GM23338 (cell line): ENCODE data around the gene TMEM121. TPM values are rescaled to one million over a fixed set of nuclear protein-coding genes. Genes with fewer than 3 reads are reported as not detected.

ENCODE experiments used
- ATAC-seq: fragments of 200-7000 bp; cut with Tn5 transposase; 3 replicates; pipeline ENCODE4 v1.9.1; 2020
- DNase-seq: peaks from one replicate; pipeline ENCODE4 v3.0.0-alpha.2; 2015; ENCODE audit warnings: low spot score
- H2AFZ ChIP-seq: fragments of 200-600 bp; sonication (generic); 2 replicates; pipeline ENCODE4 v1.8.0; 2016; ENCODE audit warnings: antibody characterized with exemption, mild to moderate bottlenecking, moderate library complexity
- H3F3A ChIP-seq: fragments of 200-600 bp; sonication (generic); replicated peaks from 2 replicates; pipeline ENCODE4 v1.8.0; 2017; ENCODE audit warnings: antibody characterized with exemption, mixed run types, low read depth
- H3K27ac ChIP-seq: fragments of 200-600 bp; sonication (generic); 2 replicates; pipeline ENCODE4 v1.6.1; 2016; ENCODE audit warnings: low read depth
- H3K27me3 ChIP-seq: fragments of 200-600 bp; sonication (generic); 2 replicates; pipeline ENCODE4 v1.8.0; 2016; ENCODE audit warnings: mild to moderate bottlenecking, mixed run types, moderate library complexity; ENCODE audit not compliant: insufficient read depth
- H3K36me3 ChIP-seq: fragments of 200-600 bp; sonication (generic); 2 replicates; pipeline ENCODE4 v1.8.0; 2016; ENCODE audit warnings: mild to moderate bottlenecking; ENCODE audit not compliant: insufficient read depth
- H3K4me1 ChIP-seq: fragments of 200-600 bp; sonication (generic); 2 replicates; pipeline ENCODE4 v1.8.0; 2016; ENCODE audit warnings: mild to moderate bottlenecking, moderate library complexity; ENCODE audit not compliant: insufficient read depth
- H3K4me2 ChIP-seq: fragments of 200-600 bp; sonication (generic); 2 replicates; pipeline ENCODE4 v1.7.1; 2017; ENCODE audit warnings: mixed run types
- H3K4me3 ChIP-seq: fragments of 200-600 bp; sonication (generic); 2 replicates; pipeline ENCODE4 v1.6.1; 2016; ENCODE audit warnings: mixed run types
- H3K79me2 ChIP-seq: fragments of 200-600 bp; sonication (generic); replicated peaks from 2 replicates; pipeline ENCODE4 v1.8.0; 2017; ENCODE audit warnings: mild to moderate bottlenecking; ENCODE audit not compliant: insufficient read depth
- H3K9me2 ChIP-seq: fragments of 200-600 bp; sonication (generic); 2 replicates; pipeline ENCODE4 v1.8.0; 2017; ENCODE audit not compliant: insufficient read depth
- H4K20me1 ChIP-seq: fragments of 200-600 bp; sonication (generic); replicated peaks from 2 replicates; pipeline ENCODE4 v1.8.0; 2017; ENCODE audit warnings: mild to moderate bottlenecking; ENCODE audit not compliant: insufficient read depth
- H3K27ac Mint-ChIP-seq: 2 replicates; pipeline ENCODE4 v1.8.0; 2020; ENCODE audit warnings: inconsistent platforms, mild to moderate bottlenecking, moderate library complexity, mixed read lengths
- H3K27me3 Mint-ChIP-seq: 3 replicates; pipeline ENCODE4 v1.8.0; 2022; ENCODE audit warnings: low read depth, mild to moderate bottlenecking, moderate library complexity, mixed read lengths, inconsistent platforms; ENCODE audit not compliant: insufficient read depth, poor library complexity
- H3K36me3 Mint-ChIP-seq: 3 replicates; pipeline ENCODE4 v1.8.0; 2021; ENCODE audit warnings: low read depth, mild to moderate bottlenecking, inconsistent platforms, moderate library complexity, mixed read lengths
- H3K4me1 Mint-ChIP-seq: 3 replicates; pipeline ENCODE4 v1.8.0; 2020; ENCODE audit warnings: mild to moderate bottlenecking, inconsistent platforms, mixed read lengths
- H3K4me3 Mint-ChIP-seq: 3 replicates; pipeline ENCODE4 v1.8.0; 2021; ENCODE audit warnings: moderate library complexity, mild to moderate bottlenecking, inconsistent platforms, mixed read lengths
- H3K9me3 Mint-ChIP-seq: 3 replicates; pipeline ENCODE4 v1.8.0; 2020; ENCODE audit warnings: moderate library complexity, mild to moderate bottlenecking, inconsistent platforms, mixed read lengths
- CREB1 ChIP-seq: fragments of 250-450 bp; sonication (Bioruptor Pico); IDR thresholded peaks from 2 replicates; pipeline ENCODE4 v1.5.0; 2020; ENCODE audit warnings: low read depth, mild to moderate bottlenecking, moderate library complexity
- EZH2 ChIP-seq: fragments of 200-600 bp; sonication (generic); IDR thresholded peaks from one replicate; pipeline ENCODE4 v1.8.0; 2017; ENCODE audit warnings: antibody characterized with exemption, mild to moderate bottlenecking, low read depth; ENCODE audit not compliant: unreplicated experiment
- EZH2phosphoT487 ChIP-seq: fragments of 200-600 bp; sonication (generic); IDR thresholded peaks from one replicate; pipeline ENCODE4 v1.8.1; 2018; ENCODE audit warnings: antibody characterized with exemption; ENCODE audit not compliant: unreplicated experiment
- JUNB ChIP-seq: IDR thresholded peaks from one replicate; pipeline ENCODE4 v1.6.1; 2016; ENCODE audit warnings: antibody characterized with exemption; ENCODE audit not compliant: unreplicated experiment
- NANOG ChIP-seq: IDR thresholded peaks from 2 replicates; pipeline ENCODE4 v1.6.1; 2016; ENCODE audit warnings: antibody characterized with exemption, borderline replicate concordance
- POLR2AphosphoS5 ChIP-seq: IDR thresholded peaks from 2 replicates; pipeline ENCODE4 v1.6.1; 2016; ENCODE audit warnings: antibody characterized with exemption, low read depth
- STAT1 ChIP-seq: IDR thresholded peaks from one replicate; pipeline ENCODE4 v1.6.1; 2016; ENCODE audit warnings: antibody characterized with exemption; ENCODE audit not compliant: unreplicated experiment
- ZNF114 ChIP-seq: fragments of 250-450 bp; sonication (Bioruptor Pico); IDR thresholded peaks from 2 replicates; pipeline ENCODE4 v1.5.0; 2020; ENCODE audit warnings: mild to moderate bottlenecking, moderate library complexity
- ZNF331 ChIP-seq: fragments of 250-450 bp; sonication (Bioruptor Pico); IDR thresholded peaks from 2 replicates; pipeline ENCODE4 v1.5.0; 2020; ENCODE audit warnings: low read depth, mild to moderate bottlenecking, moderate library complexity
- polyA plus RNA-seq: library from polyadenylated mRNA; unstranded; fragments of >200 nt; fragmentation: Nextera tagmentation; extraction: Ambion mirVana; gene quantifications from 2 replicates; pipeline ENCODE4 v1.2.1, GENCODE V29; 2016
- total RNA-seq: library from RNA; depleted of rRNA; stranded (reverse); fragments of >200 nt; shearing (Covaris generic); gene quantifications from 2 replicates; pipeline ENCODE4 v1.2.3, GENCODE V29; 2014
- TF ChIP-seq, protein P1 (sequence below): fragments of 250-450 bp; sonication (Bioruptor Pico); IDR thresholded peaks from 2 replicates; pipeline ENCODE4 v1.5.0; 2020; ENCODE audit warnings: mild to moderate bottlenecking, moderate library complexity
- TF ChIP-seq, protein P2 (sequence below): IDR thresholded peaks from one replicate; pipeline ENCODE4 v1.6.1; 2018; ENCODE audit warnings: antibody characterized with exemption; ENCODE audit not compliant: unreplicated experiment
- TF ChIP-seq, protein P3 (sequence below), 2 experiments: fragments of 200-600 bp in 1 of 2; sonication (generic) in 1 of 2; conservative IDR thresholded peaks; 2 replicates each; pipeline versions ENCODE4 v1.5.1 to v1.6.1; 2016 to 2017; ENCODE audit warnings: antibody characterized with exemption in 2 of 2, low read depth in 2 of 2, mild to moderate bottlenecking in 2 of 2, moderate library complexity in 1 of 2
- TF ChIP-seq, protein P4 (sequence below): IDR thresholded peaks from 2 replicates; pipeline ENCODE4 v1.6.1; 2016; ENCODE audit warnings: antibody characterized with exemption

Gene TMEM121
- total and polyA plus RNA-seq, 2 experiments from 2014 or later: 0.13 to 1.3 TPM

DNA sequence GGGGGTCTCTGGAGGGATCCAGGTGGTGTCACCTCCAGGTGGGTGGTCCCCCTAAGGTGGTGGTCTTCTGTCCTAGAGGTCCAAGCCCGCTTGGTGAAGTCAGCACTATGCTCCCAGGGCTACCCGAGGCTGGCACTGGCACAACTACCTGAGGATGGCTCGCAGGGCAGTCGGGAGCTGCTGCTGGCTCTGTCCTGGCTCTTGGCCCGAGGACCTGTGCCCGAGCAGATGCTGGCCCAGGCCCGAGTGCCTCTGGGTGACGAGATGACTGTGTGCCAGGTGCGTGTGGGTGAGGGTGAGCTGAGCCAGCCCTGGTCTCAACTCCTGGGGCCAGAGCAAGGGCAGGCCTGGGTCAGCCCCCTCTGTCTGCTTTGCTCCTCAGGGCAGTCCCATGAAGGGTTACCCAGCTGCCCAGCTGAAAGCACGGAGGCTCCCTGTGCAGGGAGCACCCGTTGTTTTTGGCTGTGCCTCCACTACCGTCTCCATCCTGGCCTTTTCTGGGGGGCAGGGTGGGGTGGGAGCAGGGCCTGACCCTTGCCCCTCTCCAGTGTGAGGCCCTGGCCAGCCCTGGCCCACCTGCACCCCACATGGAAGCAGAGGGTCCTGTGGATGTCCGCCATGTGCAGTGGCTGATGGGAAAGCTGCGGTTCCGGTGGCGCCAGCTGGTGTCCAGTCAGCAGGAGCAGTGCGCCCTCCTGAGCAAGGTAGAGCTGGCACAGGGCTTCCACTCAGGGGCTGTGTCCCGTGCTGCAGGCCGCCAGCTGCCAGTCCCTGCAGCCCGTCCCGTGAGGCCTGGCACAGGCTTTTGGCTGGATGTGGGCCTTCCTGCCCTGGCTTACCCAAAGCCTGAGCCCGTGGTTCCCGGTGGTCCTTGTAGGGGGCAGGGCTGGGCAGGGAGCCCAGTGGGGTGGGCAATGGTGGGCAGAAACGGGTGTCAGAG, 34.1 kb upstream of the TMEM121 start:
- H3K4me1 ChIP-seq: peaks cover 4% of the 10 kb centered on the region; the same call in 1 of the 2 replicates
- no peaks in the 10 kb centered on the region for H3K36me3 Mint-ChIP-seq
- peak overlapping the region; percentile 62 for H3K4me3 ChIP-seq
- H3K36me3 ChIP-seq: no peaks in the 10 kb centered on the region
- no peak overlapping the region for H3K27ac ChIP-seq
- H3K4me3 Mint-ChIP-seq: peak overlapping the region; percentile 85
- peaks cover 5% of the 10 kb centered on the region; the same call in 2 of the 3 replicates for H3K4me1 Mint-ChIP-seq
- no peak overlapping the region for H2AFZ ChIP-seq
- no peak overlapping the region for H3K27ac Mint-ChIP-seq
- no peaks in the 10 kb centered on the region for H3K79me2 ChIP-seq
- no peaks in the 10 kb centered on the region for H4K20me1 ChIP-seq
- TF ChIP-seq, protein P1, sequence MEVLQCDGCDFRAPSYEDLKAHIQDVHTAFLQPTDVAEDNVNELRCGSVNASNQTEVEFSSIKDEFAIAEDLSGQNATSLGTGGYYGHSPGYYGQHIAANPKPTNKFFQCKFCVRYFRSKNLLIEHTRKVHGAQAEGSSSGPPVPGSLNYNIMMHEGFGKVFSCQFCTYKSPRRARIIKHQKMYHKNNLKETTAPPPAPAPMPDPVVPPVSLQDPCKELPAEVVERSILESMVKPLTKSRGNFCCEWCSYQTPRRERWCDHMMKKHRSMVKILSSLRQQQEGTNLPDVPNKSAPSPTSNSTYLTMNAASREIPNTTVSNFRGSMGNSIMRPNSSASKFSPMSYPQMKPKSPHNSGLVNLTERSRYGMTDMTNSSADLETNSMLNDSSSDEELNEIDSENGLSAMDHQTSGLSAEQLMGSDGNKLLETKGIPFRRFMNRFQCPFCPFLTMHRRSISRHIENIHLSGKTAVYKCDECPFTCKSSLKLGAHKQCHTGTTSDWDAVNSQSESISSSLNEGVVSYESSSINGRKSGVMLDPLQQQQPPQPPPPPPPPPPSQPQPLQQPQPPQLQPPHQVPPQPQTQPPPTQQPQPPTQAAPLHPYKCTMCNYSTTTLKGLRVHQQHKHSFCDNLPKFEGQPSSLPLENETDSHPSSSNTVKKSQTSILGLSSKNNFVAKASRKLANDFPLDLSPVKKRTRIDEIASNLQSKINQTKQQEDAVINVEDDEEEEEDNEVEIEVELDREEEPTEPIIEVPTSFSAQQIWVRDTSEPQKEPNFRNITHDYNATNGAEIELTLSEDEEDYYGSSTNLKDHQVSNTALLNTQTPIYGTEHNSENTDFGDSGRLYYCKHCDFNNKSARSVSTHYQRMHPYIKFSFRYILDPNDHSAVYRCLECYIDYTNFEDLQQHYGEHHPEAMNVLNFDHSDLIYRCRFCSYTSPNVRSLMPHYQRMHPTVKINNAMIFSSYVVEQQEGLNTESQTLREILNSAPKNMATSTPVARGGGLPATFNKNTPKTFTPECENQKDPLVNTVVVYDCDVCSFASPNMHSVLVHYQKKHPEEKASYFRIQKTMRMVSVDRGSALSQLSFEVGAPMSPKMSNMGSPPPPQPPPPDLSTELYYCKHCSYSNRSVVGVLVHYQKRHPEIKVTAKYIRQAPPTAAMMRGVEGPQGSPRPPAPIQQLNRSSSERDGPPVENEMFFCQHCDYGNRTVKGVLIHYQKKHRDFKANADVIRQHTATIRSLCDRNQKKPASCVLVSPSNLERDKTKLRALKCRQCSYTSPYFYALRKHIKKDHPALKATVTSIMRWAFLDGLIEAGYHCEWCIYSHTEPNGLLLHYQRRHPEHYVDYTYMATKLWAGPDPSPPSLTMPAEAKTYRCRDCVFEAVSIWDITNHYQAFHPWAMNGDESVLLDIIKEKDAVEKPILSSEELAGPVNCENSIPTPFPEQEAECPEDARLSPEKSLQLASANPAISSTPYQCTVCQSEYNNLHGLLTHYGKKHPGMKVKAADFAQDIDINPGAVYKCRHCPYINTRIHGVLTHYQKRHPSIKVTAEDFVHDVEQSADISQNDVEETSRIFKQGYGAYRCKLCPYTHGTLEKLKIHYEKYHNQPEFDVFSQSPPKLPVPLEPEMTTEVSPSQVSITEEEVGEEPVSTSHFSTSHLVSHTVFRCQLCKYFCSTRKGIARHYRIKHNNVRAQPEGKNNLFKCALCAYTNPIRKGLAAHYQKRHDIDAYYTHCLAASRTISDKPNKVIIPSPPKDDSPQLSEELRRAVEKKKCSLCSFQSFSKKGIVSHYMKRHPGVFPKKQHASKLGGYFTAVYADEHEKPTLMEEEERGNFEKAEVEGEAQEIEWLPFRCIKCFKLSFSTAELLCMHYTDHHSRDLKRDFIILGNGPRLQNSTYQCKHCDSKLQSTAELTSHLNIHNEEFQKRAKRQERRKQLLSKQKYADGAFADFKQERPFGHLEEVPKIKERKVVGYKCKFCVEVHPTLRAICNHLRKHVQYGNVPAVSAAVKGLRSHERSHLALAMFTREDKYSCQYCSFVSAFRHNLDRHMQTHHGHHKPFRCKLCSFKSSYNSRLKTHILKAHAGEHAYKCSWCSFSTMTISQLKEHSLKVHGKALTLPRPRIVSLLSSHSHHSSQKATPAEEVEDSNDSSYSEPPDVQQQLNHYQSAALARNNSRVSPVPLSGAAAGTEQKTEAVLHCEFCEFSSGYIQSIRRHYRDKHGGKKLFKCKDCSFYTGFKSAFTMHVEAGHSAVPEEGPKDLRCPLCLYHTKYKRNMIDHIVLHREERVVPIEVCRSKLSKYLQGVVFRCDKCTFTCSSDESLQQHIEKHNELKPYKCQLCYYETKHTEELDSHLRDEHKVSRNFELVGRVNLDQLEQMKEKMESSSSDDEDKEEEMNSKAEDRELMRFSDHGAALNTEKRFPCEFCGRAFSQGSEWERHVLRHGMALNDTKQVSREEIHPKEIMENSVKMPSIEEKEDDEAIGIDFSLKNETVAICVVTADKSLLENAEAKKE: no peak
- no peak for TF ChIP-seq EZH2phosphoT487
- TF ChIP-seq, protein P2, sequence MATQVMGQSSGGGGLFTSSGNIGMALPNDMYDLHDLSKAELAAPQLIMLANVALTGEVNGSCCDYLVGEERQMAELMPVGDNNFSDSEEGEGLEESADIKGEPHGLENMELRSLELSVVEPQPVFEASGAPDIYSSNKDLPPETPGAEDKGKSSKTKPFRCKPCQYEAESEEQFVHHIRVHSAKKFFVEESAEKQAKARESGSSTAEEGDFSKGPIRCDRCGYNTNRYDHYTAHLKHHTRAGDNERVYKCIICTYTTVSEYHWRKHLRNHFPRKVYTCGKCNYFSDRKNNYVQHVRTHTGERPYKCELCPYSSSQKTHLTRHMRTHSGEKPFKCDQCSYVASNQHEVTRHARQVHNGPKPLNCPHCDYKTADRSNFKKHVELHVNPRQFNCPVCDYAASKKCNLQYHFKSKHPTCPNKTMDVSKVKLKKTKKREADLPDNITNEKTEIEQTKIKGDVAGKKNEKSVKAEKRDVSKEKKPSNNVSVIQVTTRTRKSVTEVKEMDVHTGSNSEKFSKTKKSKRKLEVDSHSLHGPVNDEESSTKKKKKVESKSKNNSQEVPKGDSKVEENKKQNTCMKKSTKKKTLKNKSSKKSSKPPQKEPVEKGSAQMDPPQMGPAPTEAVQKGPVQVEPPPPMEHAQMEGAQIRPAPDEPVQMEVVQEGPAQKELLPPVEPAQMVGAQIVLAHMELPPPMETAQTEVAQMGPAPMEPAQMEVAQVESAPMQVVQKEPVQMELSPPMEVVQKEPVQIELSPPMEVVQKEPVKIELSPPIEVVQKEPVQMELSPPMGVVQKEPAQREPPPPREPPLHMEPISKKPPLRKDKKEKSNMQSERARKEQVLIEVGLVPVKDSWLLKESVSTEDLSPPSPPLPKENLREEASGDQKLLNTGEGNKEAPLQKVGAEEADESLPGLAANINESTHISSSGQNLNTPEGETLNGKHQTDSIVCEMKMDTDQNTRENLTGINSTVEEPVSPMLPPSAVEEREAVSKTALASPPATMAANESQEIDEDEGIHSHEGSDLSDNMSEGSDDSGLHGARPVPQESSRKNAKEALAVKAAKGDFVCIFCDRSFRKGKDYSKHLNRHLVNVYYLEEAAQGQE: no peak
- TF ChIP-seq POLR2AphosphoS5: no peak
- TF ChIP-seq ZNF114: no peak
- no peak for TF ChIP-seq STAT1
- no peak for TF ChIP-seq NANOG
- TF ChIP-seq ZNF331: no peak
- TF ChIP-seq CREB1 (CRISPR knock-in tag): no peak
- TF ChIP-seq, protein P3, sequence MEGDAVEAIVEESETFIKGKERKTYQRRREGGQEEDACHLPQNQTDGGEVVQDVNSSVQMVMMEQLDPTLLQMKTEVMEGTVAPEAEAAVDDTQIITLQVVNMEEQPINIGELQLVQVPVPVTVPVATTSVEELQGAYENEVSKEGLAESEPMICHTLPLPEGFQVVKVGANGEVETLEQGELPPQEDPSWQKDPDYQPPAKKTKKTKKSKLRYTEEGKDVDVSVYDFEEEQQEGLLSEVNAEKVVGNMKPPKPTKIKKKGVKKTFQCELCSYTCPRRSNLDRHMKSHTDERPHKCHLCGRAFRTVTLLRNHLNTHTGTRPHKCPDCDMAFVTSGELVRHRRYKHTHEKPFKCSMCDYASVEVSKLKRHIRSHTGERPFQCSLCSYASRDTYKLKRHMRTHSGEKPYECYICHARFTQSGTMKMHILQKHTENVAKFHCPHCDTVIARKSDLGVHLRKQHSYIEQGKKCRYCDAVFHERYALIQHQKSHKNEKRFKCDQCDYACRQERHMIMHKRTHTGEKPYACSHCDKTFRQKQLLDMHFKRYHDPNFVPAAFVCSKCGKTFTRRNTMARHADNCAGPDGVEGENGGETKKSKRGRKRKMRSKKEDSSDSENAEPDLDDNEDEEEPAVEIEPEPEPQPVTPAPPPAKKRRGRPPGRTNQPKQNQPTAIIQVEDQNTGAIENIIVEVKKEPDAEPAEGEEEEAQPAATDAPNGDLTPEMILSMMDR (conservative IDR thresholded peaks at IDR 0.05; ENCODE audit: low read depth in 2 of 2): no peak
- no peak for TF ChIP-seq EZH2
- no peak for TF ChIP-seq JUNB
- TF ChIP-seq, protein P4, sequence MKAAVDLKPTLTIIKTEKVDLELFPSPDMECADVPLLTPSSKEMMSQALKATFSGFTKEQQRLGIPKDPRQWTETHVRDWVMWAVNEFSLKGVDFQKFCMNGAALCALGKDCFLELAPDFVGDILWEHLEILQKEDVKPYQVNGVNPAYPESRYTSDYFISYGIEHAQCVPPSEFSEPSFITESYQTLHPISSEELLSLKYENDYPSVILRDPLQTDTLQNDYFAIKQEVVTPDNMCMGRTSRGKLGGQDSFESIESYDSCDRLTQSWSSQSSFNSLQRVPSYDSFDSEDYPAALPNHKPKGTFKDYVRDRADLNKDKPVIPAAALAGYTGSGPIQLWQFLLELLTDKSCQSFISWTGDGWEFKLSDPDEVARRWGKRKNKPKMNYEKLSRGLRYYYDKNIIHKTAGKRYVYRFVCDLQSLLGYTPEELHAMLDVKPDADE: no peak
- H3K27me3 Mint-ChIP-seq: peaks cover 31% of the 10 kb centered on the region
- peaks cover 4% of the 10 kb centered on the region; the same call in 1 of the 2 replicates for H3F3A ChIP-seq
- H3K27me3 ChIP-seq: peaks cover 29% of the 10 kb centered on the region
- peaks cover 6% of the 10 kb centered on the region; the same call in 2 of the 3 replicates for H3K9me3 Mint-ChIP-seq
- H3K4me2 ChIP-seq: peak overlapping the region; percentile 79; the same call in 1 of the 2 replicates
- H3K9me2 ChIP-seq: peaks cover 3% of the 10 kb centered on the region; the same call in 1 of the 2 replicates
- no peak for DNase-seq
- ATAC-seq: no peak
